GM12874 (cell line): ENCODE data around the gene CD93.

ENCODE experiments used
- CTCF ChIP-seq: IDR thresholded peaks from 2 replicates; pipeline ENCODE4 v1.5.1; 2011; ENCODE audit warnings: low read depth, mild to moderate bottlenecking, control low read depth, low read length, moderate library complexity; ENCODE audit not compliant: insufficient read depth

The CD93 gene

GRCh38 chr20:23071398-23071797 is 14.7 kb downstream of the CD93 start:
- TF ChIP-seq CTCF: no peak

GRCh38 chr20:23069108-23069507 is 17.0 kb downstream of the CD93 start:
- TF ChIP-seq CTCF: no peak

GRCh38 chr20:23068283-23068682 is 17.8 kb downstream of the CD93 start:
- no peak for TF ChIP-seq CTCF

GRCh38 chr20:23066772-23067171 is 19.4 kb downstream of the CD93 start:
- no peak for TF ChIP-seq CTCF

- TF ChIP-seq CTCF: no peak
Observed at GRCh38 chr20:23065266-23066201, 20.6 kb downstream of the CD93 start.

GRCh38 chr20:23063581-23063980 is 22.5 kb downstream of the CD93 start:
- no peak for TF ChIP-seq CTCF

- no peak for TF ChIP-seq CTCF
Observed at GRCh38 chr20:23063168-23063567, 23.0 kb downstream of the CD93 start.
